Measurements from ENCODE around the gene NT5DC2.

The NT5DC2 gene

GRCh38 chr3:52532838-52533622 is 627 bp downstream of the NT5DC2 start:
- no peak for TF ChIP-seq CTCF (IDR thresholded peaks at IDR 0.05; ENCODE audit: borderline replicate concordance, insufficient read depth, low read depth, low read length)
- peak overlapping the region; percentile 80 for H3K4me3 ChIP-seq (ENCODE audit: low read depth, low read length)

DNA sequence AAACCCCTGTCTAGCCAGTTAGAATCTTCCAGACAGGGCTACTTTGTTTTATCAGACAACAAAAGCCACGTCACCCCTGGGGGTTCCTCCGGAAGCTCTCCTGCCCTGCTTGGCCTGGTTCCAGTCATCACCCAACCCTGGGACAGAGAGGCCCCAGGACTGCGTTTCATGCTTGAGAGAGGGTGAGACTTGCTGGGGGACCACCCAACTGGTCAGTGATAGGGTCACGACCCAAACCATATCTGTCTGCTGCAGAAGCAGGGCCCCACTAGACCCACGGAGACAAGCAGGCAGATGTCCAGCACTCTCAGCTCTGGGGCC is 1.2 kb downstream of the NT5DC2 start:
- H3K4me3 ChIP-seq (ENCODE audit: low read depth, low read length): peak overlapping the region; percentile 80
- no peak for TF ChIP-seq CTCF (IDR thresholded peaks at IDR 0.05; ENCODE audit: borderline replicate concordance, insufficient read depth, low read depth, low read length)

- peak overlapping the region; percentile 80 for H3K4me3 ChIP-seq (ENCODE audit: low read depth, low read length)
- no peak for TF ChIP-seq CTCF (IDR thresholded peaks at IDR 0.05; ENCODE audit: borderline replicate concordance, insufficient read depth, low read depth, low read length)
Measured at GRCh38 chr3:52531860-52532516, 1.7 kb downstream of the NT5DC2 start.

- no peak for TF ChIP-seq CTCF (IDR thresholded peaks at IDR 0.05; ENCODE audit: borderline replicate concordance, insufficient read depth, low read depth, low read length)
- H3K4me3 ChIP-seq (ENCODE audit: low read depth, low read length): no peak overlapping the region
Measured at GRCh38 chr3:52530918-52531826, 2.5 kb downstream of the NT5DC2 start.

- no peak for TF ChIP-seq CTCF (IDR thresholded peaks at IDR 0.05; ENCODE audit: borderline replicate concordance, insufficient read depth, low read depth, low read length)
- H3K4me3 ChIP-seq (ENCODE audit: low read depth, low read length): no peak overlapping the region
Measured at GRCh38 chr3:52529376-52530333, 4.0 kb downstream of the NT5DC2 start.

DNA sequence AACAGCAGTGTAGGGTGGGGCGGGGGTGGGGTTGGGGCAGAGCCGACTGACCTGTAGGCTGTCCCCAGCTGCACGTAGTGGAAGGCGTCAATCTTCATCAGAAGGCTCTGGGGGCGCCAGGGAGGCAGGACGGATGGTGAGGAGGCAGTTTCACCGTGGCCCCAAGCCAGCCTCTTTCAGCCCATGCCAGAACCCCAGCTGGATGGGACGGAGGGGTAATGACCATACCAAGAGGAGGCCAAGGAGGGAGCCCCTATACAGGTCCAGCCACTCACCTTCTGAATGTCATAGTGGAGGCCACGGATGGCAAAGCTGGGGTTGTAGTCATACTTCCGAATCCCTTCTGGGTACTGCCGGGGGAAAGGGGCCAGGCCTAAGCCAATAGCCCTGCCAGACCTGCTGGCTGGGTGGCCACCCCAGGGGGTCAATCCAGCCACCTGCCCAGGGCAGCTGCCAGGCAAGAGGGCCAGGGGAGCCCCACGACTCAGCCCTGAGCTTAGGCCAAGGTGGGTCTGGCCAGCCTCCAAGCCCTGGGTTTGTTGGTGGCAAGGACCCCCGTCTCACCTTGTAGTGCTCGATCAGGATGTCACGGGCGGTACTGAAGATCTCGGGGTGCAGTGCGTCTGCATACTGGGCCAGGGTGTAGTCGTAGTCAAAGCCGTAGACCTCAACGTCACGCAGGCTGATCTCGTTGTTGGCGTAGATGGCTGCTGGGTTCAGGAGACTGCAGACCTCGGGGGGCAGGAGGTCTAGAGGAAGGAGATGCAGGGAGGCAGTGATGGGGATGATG is 4.9 kb downstream of the NT5DC2 start:
- no peak overlapping the region for H3K4me3 ChIP-seq (ENCODE audit: low read depth, low read length)
- TF ChIP-seq CTCF (IDR thresholded peaks at IDR 0.05; ENCODE audit: borderline replicate concordance, insufficient read depth, low read depth, low read length): no peak

Data from GM12875 (cell line).